Kidney (tissue), 14 donors: ENCODE data around the gene XRCC4. TPM values are rescaled to one million over a fixed set of nuclear protein-coding genes. Genes with fewer than 3 reads are reported as not detected.

Experiments
- DNase-seq, 5 donors: peaks; one replicate each; pipeline ENCODE4 v3.0.0-alpha.2; 2013 to 2020
- FAIRE-seq: peaks from 2 replicates; lab custom pipeline; 2012; peaks lifted over from hg19 to GRCh38; lab: Jason Lieb, UNC
- H3K27ac ChIP-seq, 2 donors: one replicate each; pipeline ENCODE4 v1.7.0; 2013; ENCODE audit warnings: low read depth in 2 of 2, low read length in 2 of 2, inconsistent platforms in 1 of 2
- H3K27me3 ChIP-seq: one replicate; pipeline ENCODE4 v1.7.1; 2013; ENCODE audit warnings: low read length, inconsistent platforms; ENCODE audit not compliant: control insufficient read depth, insufficient read depth
- H3K36me3 ChIP-seq, 3 donors: one replicate each; pipeline versions ENCODE4 v1.7.0 to v1.7.1; 2013; ENCODE audit warnings: low read length in 3 of 3, control low read depth in 1 of 3, inconsistent platforms in 1 of 3; ENCODE audit not compliant: insufficient read depth in 3 of 3, control insufficient read depth in 2 of 3
- H3K4me1 ChIP-seq, 3 donors: one replicate each; pipeline versions ENCODE4 v1.7.0 to v1.7.1; 2013; ENCODE audit warnings: low read length in 3 of 3, inconsistent platforms in 1 of 3, low read depth in 1 of 3; ENCODE audit not compliant: control insufficient read depth in 2 of 3, insufficient read depth in 2 of 3
- H3K4me3 ChIP-seq, 3 donors: one replicate each; pipeline versions ENCODE4 v1.7.0 to v1.8.1; 2013; ENCODE audit warnings: low read length in 3 of 3, control low read depth in 1 of 3, inconsistent platforms in 1 of 3
- H3K9ac ChIP-seq, 3 donors: one replicate each; pipeline versions ENCODE4 v1.7.0 to v1.7.1; 2013; ENCODE audit warnings: low read length in 3 of 3, control low read depth in 1 of 3, inconsistent platforms in 1 of 3
- H3K9me3 ChIP-seq, 3 donors: one replicate each; pipeline versions ENCODE4 v1.7.0 to v1.7.1; 2013; ENCODE audit warnings: low read length in 3 of 3, control low read depth in 1 of 3, inconsistent platforms in 1 of 3; ENCODE audit not compliant: control insufficient read depth in 2 of 3, insufficient read depth in 1 of 3
- intact Hi-C: fragments of 100-400 bp; cut with DNase I; formaldehyde crosslinking; loops from one replicate; pipeline ENCODE4 v1.11.1; 2022
- polyA plus RNA-seq: library from polyadenylated mRNA; stranded (reverse); fragments of 350-450 nt; fragmentation: Illumina TruSeq; extraction: RNeasy Lipid Tissue Mini Kit (QIAGEN cat#74804); gene quantifications from one replicate; pipeline ENCODE4 v1.2.3, GENCODE V29; 2014; ENCODE audit warnings: low read depth, low replicate concordance; ENCODE audit not compliant: insufficient read depth
- total RNA-seq: library from RNA; stranded (reverse); fragmentation: NEBNext Ultra II Directional; extraction: Animal tissue kit (Norgen Biotek cat#: 25700); gene quantifications from one replicate; pipeline ENCODE4 v1.2.1, GENCODE V29; 2021
- TF ChIP-seq, protein P1 (sequence below): IDR thresholded peaks from 3 replicates; pipeline ENCODE4 v1.5.1; 2012; ENCODE audit warnings: mild to moderate bottlenecking, moderate library complexity, borderline replicate concordance; ENCODE audit not compliant: insufficient read depth; ENCODE audit errors: extremely low read depth
- donor health status: control.
- donor health status: control.
- donor health status: control.
- donor health status: control.
- donor health status: control.
- donor health status: DM: yes; HTN: yes; CAD: no.
- donor health status: Normal renal cell carcinoma (clear cell type).

The XRCC4 gene
- total and polyA plus RNA-seq, 2 donors from 2014 or later: 8.5 to 9.4 TPM

DNA sequence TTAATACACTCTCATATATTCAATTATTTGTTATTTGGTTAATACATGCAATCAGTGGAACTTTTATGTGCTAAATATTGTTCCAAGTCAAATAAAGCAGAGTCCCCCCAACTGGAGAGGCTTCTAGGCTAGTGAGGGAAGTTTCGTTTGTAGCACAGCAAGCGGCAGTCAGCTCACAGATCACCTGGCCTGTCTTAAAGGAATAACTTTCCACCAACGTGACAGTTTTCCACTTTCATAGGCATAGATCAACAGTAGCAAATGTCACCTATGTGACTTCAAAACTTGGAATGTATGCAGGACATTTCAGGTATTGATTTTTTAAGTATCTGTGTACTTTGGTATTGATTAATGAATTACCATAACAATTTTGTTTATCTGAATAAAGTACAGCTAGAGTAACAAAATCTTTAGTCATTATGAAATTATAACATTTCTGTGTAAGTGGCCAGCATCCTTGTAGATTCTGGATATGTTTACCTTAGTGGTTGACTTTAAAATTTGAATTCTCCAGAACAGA, 264.5 kb downstream of the XRCC4 start:
- Histone ChIP-seq H3K4me1 (no peaks in the 10 kb centered on the region), H3K36me3 (no peaks in the 10 kb centered on the region), H3K27ac (no peak overlapping the region), H3K9me3 (no peaks in the 10 kb centered on the region), H3K4me3 (no peak overlapping the region), H3K27me3 (no peaks in the 10 kb centered on the region), H3K9ac (no peak overlapping the region)
- TF ChIP-seq, protein P1, sequence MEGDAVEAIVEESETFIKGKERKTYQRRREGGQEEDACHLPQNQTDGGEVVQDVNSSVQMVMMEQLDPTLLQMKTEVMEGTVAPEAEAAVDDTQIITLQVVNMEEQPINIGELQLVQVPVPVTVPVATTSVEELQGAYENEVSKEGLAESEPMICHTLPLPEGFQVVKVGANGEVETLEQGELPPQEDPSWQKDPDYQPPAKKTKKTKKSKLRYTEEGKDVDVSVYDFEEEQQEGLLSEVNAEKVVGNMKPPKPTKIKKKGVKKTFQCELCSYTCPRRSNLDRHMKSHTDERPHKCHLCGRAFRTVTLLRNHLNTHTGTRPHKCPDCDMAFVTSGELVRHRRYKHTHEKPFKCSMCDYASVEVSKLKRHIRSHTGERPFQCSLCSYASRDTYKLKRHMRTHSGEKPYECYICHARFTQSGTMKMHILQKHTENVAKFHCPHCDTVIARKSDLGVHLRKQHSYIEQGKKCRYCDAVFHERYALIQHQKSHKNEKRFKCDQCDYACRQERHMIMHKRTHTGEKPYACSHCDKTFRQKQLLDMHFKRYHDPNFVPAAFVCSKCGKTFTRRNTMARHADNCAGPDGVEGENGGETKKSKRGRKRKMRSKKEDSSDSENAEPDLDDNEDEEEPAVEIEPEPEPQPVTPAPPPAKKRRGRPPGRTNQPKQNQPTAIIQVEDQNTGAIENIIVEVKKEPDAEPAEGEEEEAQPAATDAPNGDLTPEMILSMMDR: no peak
- DNase-seq (no peak), FAIRE-seq (no peak)
- intact Hi-C loops: no loop called here

- no peak for DNase-seq
- intact Hi-C loops: no loop called here
These were observed 265.1 kb downstream of the XRCC4 start for GRCh38 chr5:83342465-83342864.

DNA sequence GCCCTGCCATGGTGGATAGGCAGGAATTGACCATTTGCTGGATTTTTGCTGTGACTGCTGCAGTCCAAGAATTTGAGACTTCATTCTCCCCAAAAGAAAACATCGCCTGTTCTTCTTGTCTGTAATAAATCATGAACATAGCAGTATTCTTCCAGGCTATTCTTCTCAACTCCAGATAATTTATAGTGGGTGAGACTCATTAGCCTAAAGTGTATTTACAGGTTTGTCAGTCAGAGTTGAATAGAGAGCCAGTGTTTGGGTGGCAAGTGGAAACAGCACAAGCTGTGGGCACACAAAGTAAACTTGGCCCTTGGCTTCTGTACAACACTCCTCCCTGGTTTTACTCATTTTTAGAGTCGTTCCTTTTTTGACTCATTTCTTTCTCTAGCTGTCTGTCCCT, 266.0 kb downstream of the XRCC4 start:
- no peak overlapping the region for H3K27ac ChIP-seq
- TF ChIP-seq, protein P1: no peak
- H3K9ac ChIP-seq: no peak overlapping the region
- H3K4me3 ChIP-seq: no peak overlapping the region
- H3K36me3 ChIP-seq: no peaks in the 10 kb centered on the region
- H3K9me3 ChIP-seq: peaks cover 0 to 6% (median 0%) of the 10 kb centered on the region in 3 donors
- FAIRE-seq (no peak), DNase-seq (peak in 3 of 5 donors; percentile 23 to 76 (median 71))
- intact Hi-C loops: no loop called here
- H3K4me1 ChIP-seq: no peaks in the 10 kb centered on the region
- H3K27me3 ChIP-seq: no peaks in the 10 kb centered on the region

More at GRCh38 chr5:83342465-83342864, 265.1 kb downstream of the XRCC4 start:
- Histone ChIP-seq H3K27me3 (no peaks in the 10 kb centered on the region), H3K4me1 (no peaks in the 10 kb centered on the region), H3K4me3 (no peak overlapping the region), H3K9me3 (no peaks in the 10 kb centered on the region), H3K9ac (no peak overlapping the region), H3K27ac (no peak overlapping the region), H3K36me3 (no peaks in the 10 kb centered on the region)
- no peak for FAIRE-seq
- TF ChIP-seq, protein P1: no peak

DNA sequence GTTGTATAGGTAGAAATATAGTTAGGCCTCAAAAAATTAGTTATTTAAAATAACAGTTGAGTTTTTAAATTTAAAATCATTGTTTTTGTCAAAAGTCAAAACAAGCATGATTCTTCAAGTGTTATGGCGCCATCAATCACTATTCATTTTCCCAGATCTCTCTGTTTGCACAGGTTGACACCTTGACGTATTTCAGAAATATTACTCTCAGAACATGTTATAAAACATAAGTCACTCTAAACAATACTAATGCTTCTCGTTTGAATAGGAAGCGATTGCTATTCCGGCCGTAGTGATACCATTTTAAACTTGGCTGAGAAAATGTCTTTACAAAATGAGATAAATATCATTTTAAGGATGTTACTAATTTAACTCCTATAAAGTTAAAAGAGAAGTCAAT, 268.1 kb downstream of the XRCC4 start:
- Histone ChIP-seq H3K9me3 (peaks cover 0 to 13% (median 0%) of the 10 kb centered on the region in 3 donors), H3K4me3 (no peak overlapping the region), H3K9ac (no peak overlapping the region), H3K27ac (no peak overlapping the region), H3K27me3 (no peaks in the 10 kb centered on the region), H3K4me1 (no peaks in the 10 kb centered on the region), H3K36me3 (no peaks in the 10 kb centered on the region)
- FAIRE-seq (no peak), DNase-seq (no peak)
- TF ChIP-seq, protein P1: no peak
- intact Hi-C loops: no loop called here
